CD4-positive, alpha-beta T cell (primary cell): ENCODE measurements around the gene EIF3I. TPM values are rescaled to one million over a fixed set of nuclear protein-coding genes. Genes with fewer than 3 reads are reported as not detected.
"Not testable (repeated sequence)": the region's sequence is repeated elsewhere in the genome, so short reads cannot be mapped to it uniquely, and the experiment has no call there.

Experiments used
- ATAC-seq: fragments of 200-7000 bp; cut with Tn5 transposase; one replicate; pipeline ENCODE4 v1.10.0; 2022; ENCODE audit warnings: mild to moderate bottlenecking; ENCODE audit not compliant: poor library complexity
- CTCF ChIA-PET: fragments of 350-600 bp; sonication (Branson Sonifier 250); formaldehyde crosslinking; loops from one replicate; lab custom pipeline; 2021; ENCODE audit warnings: antibody characterized with exemption, inconsistent platforms; lab: Charles Lee
- POLR2A ChIA-PET: fragments of 350-600 bp; sonication (Branson Sonifier 250); formaldehyde crosslinking; loops from one replicate; lab custom pipeline; 2021; ENCODE audit warnings: antibody characterized with exemption, inconsistent platforms; lab: Charles Lee
- DNase-seq, 14 experiments: peaks; one replicate each; pipeline ENCODE4 v3.0.0-alpha.2; 2013 to 2020; ENCODE audit warnings: mixed read lengths in 2 of 14
- H3K27ac ChIP-seq, 2 donors: one replicate each; pipeline versions ENCODE4 v1.5.1 to v1.7.0; 2013; ENCODE audit warnings: low read length in 2 of 2, low read depth in 1 of 2, mild to moderate bottlenecking in 1 of 2
- H3K27me3 ChIP-seq, 2 experiments: 1 replicate in 1 of 2; 2 replicates in 1 of 2; pipeline versions ENCODE4 v1.6.1 to v1.7.0; 2013; ENCODE audit warnings: low read length in 2 of 2, control low read depth in 1 of 2, mild to moderate bottlenecking in 1 of 2, moderate library complexity in 1 of 2; ENCODE audit not compliant: insufficient read depth in 2 of 2, control insufficient read depth in 1 of 2
- H3K36me3 ChIP-seq: one replicate; pipeline ENCODE4 v1.6.1; 2013; ENCODE audit warnings: low read length, control low read depth; ENCODE audit not compliant: insufficient read depth
- H3K4me1 ChIP-seq: one replicate; pipeline ENCODE4 v1.6.1; 2013; ENCODE audit warnings: low read length, control low read depth; ENCODE audit not compliant: insufficient read depth
- H3K4me3 ChIP-seq: one replicate; pipeline ENCODE4 v1.5.1; 2013; ENCODE audit warnings: mild to moderate bottlenecking, low read length, moderate library complexity
- H3K9me3 ChIP-seq, 2 experiments: 1 replicate in 1 of 2; 2 replicates in 1 of 2; pipeline versions ENCODE4 v1.6.1 to v1.7.0; 2013; ENCODE audit warnings: low read length in 2 of 2, mild to moderate bottlenecking in 2 of 2, control low read depth in 1 of 2, moderate library complexity in 1 of 2; ENCODE audit not compliant: control insufficient read depth in 1 of 2, insufficient read depth in 1 of 2
- H3K27ac Mint-ChIP-seq: one replicate; pipeline ENCODE4 v1.8.0; 2020; ENCODE audit warnings: mixed read lengths
- H3K27me3 Mint-ChIP-seq: one replicate; pipeline ENCODE4 v1.8.0; 2021; ENCODE audit warnings: mixed read lengths
- H3K36me3 Mint-ChIP-seq: one replicate; pipeline ENCODE4 v1.8.0; 2021; ENCODE audit warnings: low read depth, mixed read lengths
- H3K4me1 Mint-ChIP-seq: one replicate; pipeline ENCODE4 v1.8.0; 2021; ENCODE audit warnings: low read depth, mixed read lengths
- H3K4me3 Mint-ChIP-seq: one replicate; pipeline ENCODE4 v1.8.0; 2020; ENCODE audit warnings: mild to moderate bottlenecking, mixed read lengths
- H3K9me3 Mint-ChIP-seq: one replicate; pipeline ENCODE4 v1.8.0; 2020; ENCODE audit warnings: mixed read lengths
- CTCF ChIP-seq: fragments of 200-600 bp; IDR thresholded peaks from one replicate; pipeline ENCODE4 v1.8.0; 2022; ENCODE audit warnings: antibody characterized with exemption, mild to moderate bottlenecking
- intact Hi-C, 2 experiments: fragments of 100-400 bp; cut with DNase I in 1 of 2; cut with micrococcal nuclease in 1 of 2; formaldehyde crosslinking; loops; one replicate each; pipeline versions ENCODE4 v1.15.1 to v1.9.0; 2023 to 2025; cut with DNase I, micrococcal nuclease
- total RNA-seq, 174 experiments: library from RNA in 2 of 174; stranded (reverse) in 2 of 174; gene quantifications; one replicate each; pipeline ENCODE4 v1.2.3 and lab custom pipeline; 2021 to 2026

Gene EIF3I
- total RNA-seq, 2 experiments from 2014 or later, result 103 to 110 TPM

- intact Hi-C loops, result no loop called here
- ATAC-seq, result peak; percentile 22
- ChIA-PET POLR2A (interaction anchor here (1.3 to 21.2 kb wide), 7 partner anchors 6 to 79 kb away, joined by 3 to 543 read pairs (median 16); partner anchors contain the start of genes FAM167B, HDAC1, LCK and MARCKSL1), CTCF (interaction anchor here (1.5 to 7.5 kb wide), 4 partner anchors 8 to 41 kb away, joined by 3 to 40 read pairs (median 14); no protein-coding TSS in a partner anchor)
- Mint-ChIP-seq H3K4me1 (peaks cover 54% of the 10 kb centered on the region), H3K27ac (peak overlapping the region; percentile 99), H3K4me3 (peak overlapping the region; percentile 92), H3K36me3 (peaks cover 65% of the 10 kb centered on the region), H3K9me3 (no peaks in the 10 kb centered on the region), H3K27me3 (no peaks in the 10 kb centered on the region)
- peak overlapping the region; percentile 18 to 94 for H3K27ac ChIP-seq
- no peak for TF ChIP-seq CTCF
- no peaks in the 10 kb centered on the region for H3K9me3 ChIP-seq
- peaks cover 30% of the 10 kb centered on the region for H3K36me3 ChIP-seq
- peak overlapping the region; percentile 71 for H3K4me3 ChIP-seq
- DNase-seq, result peak in 2 of 14 experiments; percentile 47 to 52
- H3K27me3 ChIP-seq, result no peaks in the 10 kb centered on the region
- peaks cover 83% of the 10 kb centered on the region for H3K4me1 ChIP-seq
These were observed 34.4 kb downstream of the EIF3I start for GRCh38 chr1:32256473-32257226.

GRCh38 chr1:32257227-32257508 lies 35.0 kb downstream of the EIF3I start:
- ATAC-seq, result no peak
- H3K36me3 Mint-ChIP-seq, result peaks cover 60% of the 10 kb centered on the region
- H3K4me1 ChIP-seq, result peaks cover 86% of the 10 kb centered on the region

GRCh38 chr1:32263236-32263593 lies 41.0 kb downstream of the EIF3I start:
- Histone ChIP-seq H3K4me1 (peaks cover 96% of the 10 kb centered on the region), H3K27ac (peak overlapping the region; percentile 40 to 69), H3K36me3 (peaks cover 52% of the 10 kb centered on the region)
- not testable (repeated sequence) for H3K9me3 ChIP-seq, H3K27me3 ChIP-seq, H3K4me3 Mint-ChIP-seq, H3K4me3 ChIP-seq, ATAC-seq, H3K27me3 Mint-ChIP-seq, H3K9me3 Mint-ChIP-seq, DNase-seq
- ChIA-PET CTCF (interaction anchor here (1.8 to 7.5 kb wide), 2 partner anchors 14 to 23 kb away, joined by 8 to 40 read pairs; no protein-coding TSS in a partner anchor), POLR2A (interaction anchor here (0.9 to 20.9 kb wide), 5 partner anchors 11 to 73 kb away, joined by 3 to 543 read pairs (median 4); partner anchors contain the start of genes FAM167B, LCK and MARCKSL1)
- Mint-ChIP-seq H3K27ac (peak overlapping the region; percentile 88), H3K4me1 (peaks cover 51% of the 10 kb centered on the region), H3K36me3 (peaks cover 42% of the 10 kb centered on the region)
- intact Hi-C loops, result loop anchor here (1.0 to 5.0 kb wide), 2 partner anchors 13 to 69 kb away; no protein-coding TSS in a partner anchor

More at GRCh38 chr1:32257227-32257508, 35.0 kb downstream of the EIF3I start:
- Histone ChIP-seq H3K27ac (peak overlapping the region; percentile 18 to 94), H3K9me3 (no peaks in the 10 kb centered on the region), H3K36me3 (peaks cover 34% of the 10 kb centered on the region), H3K4me3 (peak overlapping the region; percentile 71), H3K27me3 (no peaks in the 10 kb centered on the region)
- H3K4me3 Mint-ChIP-seq, result peak overlapping the region; percentile 92
- no peak for DNase-seq
- CTCF ChIA-PET, result interaction anchor here (1.5 to 7.5 kb wide), 4 partner anchors 8 to 41 kb away, joined by 3 to 40 read pairs (median 14); no protein-coding TSS in a partner anchor
- peaks cover 54% of the 10 kb centered on the region for H3K4me1 Mint-ChIP-seq
- H3K27me3 Mint-ChIP-seq, result no peaks in the 10 kb centered on the region
- no peak for TF ChIP-seq CTCF
- intact Hi-C loops, result no loop called here
- POLR2A ChIA-PET, result interaction anchor here (3.0 to 21.2 kb wide), 6 partner anchors 5 to 79 kb away, joined by 10 to 543 read pairs (median 96); partner anchors contain the start of genes FAM167B, HDAC1, LCK and MARCKSL1
- H3K27ac Mint-ChIP-seq, result peak overlapping the region; percentile 99
- H3K9me3 Mint-ChIP-seq, result no peaks in the 10 kb centered on the region
